CD4-positive, alpha-beta T cell treated with Interleukin-4 for 1 hour (primary cell): Measurements from ENCODE around the gene AKTIP.
"Not testable (repeated sequence)": the region's sequence is repeated elsewhere in the genome, so short reads cannot be mapped to it uniquely, and the experiment has no call there.

Source experiments
- DNase-seq, 2 donors: peaks; one replicate each; pipeline ENCODE4 v3.0.0-alpha.2; 2020 to 2022

Gene AKTIP

DNA sequence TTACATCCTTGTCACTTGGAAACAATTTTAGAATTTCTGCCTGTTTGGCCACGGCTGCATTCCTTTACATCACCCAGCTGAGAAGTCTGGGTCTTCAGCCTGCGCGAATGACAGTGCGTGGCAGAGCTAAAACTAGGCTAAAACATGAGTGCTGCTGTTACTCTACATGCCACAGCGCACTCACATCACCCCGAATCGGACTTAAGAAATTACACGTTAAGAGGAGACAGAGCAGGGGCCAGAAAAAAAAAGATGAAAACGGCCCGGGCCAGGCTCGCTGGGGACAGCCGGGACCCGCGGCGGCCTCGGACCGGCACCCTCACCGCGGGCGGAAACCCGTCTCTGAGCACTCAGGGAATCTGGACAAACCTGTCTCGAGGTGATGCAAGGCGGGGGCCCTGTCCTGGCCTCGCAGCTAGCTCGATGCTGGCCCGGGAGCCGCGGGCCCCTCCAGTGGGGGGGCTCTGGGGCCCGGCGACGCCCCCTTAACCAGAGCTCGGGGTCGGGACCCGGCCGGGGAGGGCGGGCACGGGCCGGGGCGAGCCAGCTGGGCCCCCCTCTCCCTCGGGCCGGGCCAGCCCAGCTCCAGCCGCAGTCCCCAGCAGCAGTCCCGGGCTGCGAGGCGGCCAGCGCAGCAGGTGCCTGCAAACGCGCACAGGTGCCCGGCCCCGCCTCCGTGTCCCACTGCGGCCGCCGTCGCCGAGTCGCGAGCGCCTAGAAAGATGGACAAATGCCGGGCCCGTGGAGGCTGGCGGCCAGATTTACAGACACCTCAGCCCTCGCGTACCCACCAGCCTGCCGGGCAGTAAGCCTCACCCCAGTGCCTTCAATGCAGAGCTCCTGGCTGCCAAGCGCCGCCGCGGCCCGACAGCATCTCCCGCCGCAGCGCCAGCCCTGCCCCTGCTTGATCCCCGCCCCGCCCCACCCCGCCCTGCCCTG, at the start of gene AKTIP:
AKTIP (minus strand) TSS at position 879 of the 939 bp plus-strand sequence. CDS start 2,950 bp downstream, outside the sequence.
- DNase-seq: peak in 1 of 2 donors; percentile 27

DNA sequence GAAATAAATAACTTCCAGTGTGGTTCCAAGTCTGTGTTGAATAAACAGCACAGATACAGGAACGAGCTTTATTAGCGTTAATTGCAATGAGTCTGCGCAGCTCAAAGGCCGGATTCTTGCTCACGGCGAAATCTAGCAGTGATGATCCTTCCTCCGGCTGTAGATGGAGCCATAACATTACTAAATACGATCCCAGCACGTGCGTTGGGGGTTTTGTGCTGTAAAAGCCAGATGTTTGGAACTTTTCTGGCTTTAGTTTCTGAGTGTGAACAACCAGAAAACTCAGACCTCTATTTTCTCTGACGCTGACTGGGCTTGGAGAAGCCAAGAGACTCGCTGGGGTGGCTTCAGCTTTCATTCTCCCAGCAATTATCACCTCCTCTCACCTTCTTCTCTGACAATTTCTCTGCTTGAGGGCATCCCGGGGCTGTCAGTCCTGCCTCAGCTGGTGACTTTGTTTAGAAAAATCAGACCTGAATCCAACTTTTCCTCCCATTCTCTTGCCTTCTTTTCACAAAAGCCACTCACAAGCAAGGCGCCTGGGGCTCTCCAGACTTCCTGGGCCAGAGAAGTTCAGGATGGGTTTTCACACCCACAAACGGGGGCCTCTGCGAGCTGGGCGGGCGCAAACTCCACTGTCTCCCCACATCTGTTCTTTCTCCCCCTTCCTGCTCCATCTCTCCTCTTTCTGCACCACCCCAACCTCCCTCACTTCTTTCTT, 47.1 kb upstream of the AKTIP start:
- peak; percentile 60 to 70 for DNase-seq

DNA sequence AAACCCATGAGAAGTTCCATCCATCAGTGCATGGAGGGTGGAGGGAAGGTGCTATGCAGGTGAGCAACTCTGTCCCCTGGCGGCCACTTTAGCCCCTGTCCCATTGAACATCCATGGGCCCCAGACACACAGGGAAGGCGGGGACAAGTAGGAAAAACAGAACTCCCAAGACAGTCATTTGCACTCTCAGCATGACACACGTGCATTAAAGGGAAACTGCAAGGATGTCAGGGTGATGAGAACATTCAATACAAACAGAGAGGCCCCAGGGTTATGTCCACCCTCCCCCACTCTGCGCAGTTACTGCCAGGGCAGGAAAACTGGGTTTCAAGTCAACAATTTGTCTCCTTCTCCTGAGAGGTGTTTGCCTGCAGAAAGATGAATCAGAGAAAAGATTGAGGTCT, 44.0 kb upstream of the AKTIP start:
- DNase-seq: no peak

DNA sequence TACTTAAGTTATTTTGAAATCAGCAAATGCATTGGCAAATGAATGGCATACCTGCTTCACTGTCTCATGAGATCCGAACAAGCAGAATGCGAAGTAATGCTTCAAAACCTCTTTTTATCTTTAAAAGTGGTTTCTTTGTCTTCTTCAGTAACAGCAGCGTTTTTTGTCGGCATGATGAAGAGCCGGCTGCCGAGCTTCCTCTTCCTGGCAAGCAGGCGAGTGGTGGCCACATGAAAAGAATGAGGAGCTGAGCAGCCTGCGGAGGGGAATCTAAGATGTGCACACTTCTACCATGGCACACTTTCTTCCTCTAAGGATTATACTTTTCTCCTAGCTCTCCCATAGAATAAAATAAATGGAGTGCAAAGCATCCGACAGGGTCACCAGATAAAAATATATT, 42.4 kb upstream of the AKTIP start:
- peak; percentile 62 to 63 for DNase-seq

DNA sequence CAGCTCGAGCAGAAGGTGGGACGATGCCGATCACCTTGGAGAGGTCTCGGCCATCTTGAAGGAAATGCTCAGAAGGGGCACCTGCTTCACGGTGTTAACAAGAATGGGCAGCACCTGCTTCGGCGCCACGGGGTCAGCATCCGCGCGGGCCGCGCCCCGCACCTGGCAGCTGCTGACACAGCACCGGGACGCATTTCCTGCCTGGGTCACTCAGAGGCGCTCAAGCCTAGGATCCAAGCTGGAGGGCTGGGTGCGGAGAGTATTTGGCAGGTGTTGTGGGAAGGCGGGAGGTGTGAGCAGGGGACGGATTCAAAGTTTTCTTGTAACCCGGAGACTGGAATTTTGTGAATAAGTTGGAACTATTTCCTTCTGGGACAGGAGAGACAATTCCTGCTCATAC, 39.3 kb upstream of the AKTIP start:
- no peak for DNase-seq

DNA sequence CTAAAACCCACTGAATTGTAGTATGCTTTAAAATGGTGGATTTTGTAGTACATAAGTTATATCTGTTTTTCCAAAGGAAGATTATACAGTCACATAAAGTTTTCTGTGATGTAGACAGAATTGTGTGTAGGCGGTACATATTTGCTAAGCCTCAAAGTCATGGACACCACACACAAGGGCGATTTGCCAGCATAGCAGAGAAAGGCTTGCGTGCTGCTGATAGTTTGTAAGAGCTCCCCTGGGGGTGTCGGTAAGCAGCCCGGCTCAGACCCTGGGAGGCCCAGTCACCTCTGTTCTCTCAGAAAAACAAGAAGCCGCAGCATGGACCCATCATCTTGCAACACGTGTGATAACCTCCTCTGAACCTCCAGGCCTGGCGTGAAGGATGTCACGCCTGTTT, 38.3 kb upstream of the AKTIP start:
- DNase-seq: no peak

DNA sequence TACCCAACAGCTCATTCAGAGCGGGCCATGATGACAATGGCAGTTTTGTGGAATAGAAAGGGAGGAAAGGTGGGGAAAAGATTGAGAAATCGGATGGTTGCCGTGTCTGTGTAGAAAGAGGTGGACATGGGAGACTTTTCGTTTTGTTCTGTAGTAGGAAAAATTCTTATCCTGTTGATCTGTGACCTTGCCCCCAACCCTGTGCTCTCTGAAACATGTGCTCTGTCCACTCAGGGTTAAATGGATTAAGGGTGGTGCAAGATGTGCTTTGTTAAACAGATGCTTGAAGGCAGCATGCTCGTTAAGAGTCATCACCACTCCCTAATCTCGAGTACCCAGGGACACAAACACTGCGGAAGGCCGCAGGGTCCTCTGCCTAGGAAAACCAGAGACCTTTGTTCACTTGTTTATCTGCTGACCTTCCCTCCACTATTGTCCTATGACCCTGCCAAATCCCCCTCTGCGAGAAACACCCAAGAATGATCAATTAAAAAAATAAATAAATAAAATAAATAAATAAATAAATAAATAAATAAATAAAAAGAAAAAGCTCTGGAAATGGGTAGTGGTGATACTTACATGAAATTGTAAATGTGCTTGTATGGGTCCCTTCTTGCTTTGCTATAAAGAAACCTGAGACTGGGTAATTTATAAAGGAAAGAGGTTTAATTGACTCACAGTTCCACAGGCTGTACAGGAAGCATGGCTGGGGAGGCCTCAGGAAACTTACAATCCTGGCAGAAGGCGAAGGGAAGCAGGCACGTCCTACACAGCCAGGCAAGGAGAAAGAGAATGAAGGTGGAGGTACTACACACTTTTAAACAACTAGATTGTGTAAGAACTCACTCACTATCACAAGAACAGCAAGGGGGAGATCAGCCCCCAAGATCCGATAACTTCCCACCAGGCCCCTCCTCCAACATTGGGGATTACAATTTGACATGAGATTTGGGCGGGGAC, 37.0 kb upstream of the AKTIP start:
- DNase-seq: not testable (repeated sequence)

DNA sequence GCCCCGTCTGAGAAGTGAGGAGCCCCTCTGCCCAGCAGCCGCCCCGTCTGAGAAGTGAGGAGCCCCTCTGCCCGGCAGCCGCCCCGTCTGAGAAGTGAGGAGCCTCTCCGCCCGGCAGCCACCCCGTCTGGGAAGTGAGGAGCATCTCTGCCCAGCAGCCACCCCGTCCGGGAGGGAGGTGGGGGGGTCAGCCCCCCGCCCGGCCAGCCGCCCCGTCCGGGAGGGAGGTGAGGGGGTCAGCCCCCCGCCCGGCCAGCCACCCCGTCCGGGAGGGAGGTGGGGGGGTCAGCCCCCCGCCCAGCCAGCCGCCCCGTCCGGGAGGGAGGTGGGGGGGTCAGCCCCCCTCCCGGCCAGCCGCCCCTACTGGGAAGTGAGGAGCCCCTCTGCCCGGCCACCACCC, 36.3 kb upstream of the AKTIP start:
- DNase-seq: not testable (repeated sequence)

DNA sequence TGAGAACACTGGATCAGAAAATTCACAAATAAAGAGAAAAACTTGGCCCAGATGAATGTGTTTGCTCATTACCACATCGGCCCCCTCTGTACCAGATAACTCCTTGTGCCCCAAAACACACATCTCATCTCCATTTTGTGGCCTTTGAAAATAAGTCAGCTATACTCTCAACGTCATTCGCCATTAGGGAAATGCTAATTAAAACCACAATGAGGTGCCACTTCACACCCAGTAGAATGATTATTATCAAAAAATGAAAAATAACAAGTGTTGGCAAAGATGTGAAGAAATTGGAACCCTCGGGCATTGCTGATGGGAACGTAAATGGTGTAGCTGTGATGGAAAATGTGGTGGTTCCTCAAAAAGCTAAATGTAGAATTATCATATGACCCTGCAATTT, 34.6 kb upstream of the AKTIP start:
- peak in 1 of 2 donors; percentile 35 for DNase-seq

DNA sequence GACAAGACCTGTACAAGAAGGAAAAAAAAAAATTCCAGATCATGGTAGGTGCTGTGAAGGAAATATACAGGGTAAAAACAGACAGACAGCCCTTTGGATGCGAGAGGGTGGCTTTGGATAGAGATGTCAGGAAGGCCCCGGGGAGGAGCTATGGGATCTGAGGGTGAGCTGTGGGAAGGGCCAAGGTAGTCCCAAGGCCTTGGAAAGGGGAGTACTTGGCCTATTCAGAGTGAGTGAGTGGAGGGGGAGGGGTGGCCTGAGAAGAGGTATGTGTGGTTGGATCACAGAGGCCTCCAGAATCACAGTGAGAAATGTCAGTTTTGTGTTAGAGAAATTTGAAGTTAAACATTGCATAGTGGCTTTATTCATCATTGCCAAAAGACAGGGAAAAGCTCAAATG, 31.2 kb upstream of the AKTIP start:
- DNase-seq: no peak

DNA sequence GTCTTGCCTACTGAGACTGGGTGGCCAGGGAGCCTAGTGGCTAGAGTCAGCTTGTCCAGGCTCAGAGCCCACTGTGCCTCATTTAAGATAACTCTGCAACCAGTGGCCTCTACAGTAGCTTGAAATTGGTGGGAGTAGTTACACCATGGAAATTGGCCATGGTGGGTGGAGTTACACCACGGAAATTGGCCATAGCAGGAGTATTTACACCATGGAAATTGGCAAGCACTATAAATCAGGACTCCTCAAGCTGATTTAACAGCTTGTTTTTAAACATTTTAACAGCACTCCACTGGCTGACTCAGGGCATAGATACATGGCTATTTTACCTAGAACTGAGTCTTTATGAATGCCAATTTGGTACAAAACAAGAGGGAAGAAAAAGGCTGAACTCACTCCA, 27.7 kb upstream of the AKTIP start:
- DNase-seq: no peak

DNA sequence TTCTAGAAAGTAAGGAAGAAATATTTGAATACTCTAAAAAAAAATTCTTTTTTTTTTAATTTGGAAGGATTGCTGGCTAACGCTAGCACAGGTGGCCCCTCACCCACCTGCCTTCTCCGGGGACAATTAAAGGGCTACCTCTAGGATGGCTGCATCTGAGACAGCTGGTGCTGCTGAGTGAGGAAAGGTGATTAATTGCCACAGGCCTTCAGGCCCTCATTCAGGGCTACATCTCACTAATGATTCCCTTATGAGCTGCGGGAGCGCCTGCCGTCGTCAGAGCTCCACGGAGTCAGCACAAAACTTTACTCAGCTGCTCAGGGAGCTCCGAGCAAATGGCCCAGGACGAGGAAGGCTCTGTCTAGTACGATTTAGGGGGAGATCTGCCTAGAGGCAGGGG, 27.0 kb upstream of the AKTIP start:
- DNase-seq: no peak

DNA sequence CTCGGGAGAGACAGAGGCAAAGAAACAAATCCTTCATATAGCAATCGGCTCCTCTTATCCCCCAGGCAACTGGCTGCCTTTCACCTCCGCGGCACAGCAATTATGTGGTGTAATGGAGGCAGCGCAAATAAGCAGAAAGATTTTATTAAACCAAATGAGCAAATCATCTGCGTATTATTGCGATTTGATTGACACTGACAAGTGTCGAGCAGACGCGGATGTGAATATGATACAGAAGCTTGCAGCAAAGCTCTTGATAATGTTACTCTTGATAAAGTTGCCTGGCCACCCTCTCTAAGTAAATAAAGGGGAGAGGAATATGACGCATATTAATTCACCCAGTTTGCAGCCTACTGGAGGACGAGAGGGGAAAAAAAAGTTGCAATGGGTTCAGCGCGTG, 26.5 kb upstream of the AKTIP start:
- DNase-seq: no peak

DNA sequence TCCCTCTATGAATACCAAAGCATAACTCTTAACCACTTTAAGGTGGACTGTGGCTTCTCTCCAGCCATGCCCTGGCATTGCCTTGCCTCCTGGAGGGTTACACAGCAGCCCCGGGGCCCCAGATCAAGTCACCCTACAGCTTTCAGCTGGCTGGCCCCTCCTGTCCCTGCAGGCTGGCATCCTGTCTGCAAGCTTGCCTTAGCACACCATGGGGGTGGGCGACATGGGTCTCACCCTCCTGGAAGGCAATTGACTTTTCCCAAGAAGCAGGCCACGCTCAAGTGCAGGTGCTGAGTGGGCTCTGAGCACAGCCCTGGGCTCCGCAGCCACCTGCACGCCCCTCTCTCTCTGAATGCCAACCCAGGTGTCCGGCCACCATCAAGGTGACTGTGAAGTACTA, 25.8 kb upstream of the AKTIP start:
- DNase-seq: no peak

DNA sequence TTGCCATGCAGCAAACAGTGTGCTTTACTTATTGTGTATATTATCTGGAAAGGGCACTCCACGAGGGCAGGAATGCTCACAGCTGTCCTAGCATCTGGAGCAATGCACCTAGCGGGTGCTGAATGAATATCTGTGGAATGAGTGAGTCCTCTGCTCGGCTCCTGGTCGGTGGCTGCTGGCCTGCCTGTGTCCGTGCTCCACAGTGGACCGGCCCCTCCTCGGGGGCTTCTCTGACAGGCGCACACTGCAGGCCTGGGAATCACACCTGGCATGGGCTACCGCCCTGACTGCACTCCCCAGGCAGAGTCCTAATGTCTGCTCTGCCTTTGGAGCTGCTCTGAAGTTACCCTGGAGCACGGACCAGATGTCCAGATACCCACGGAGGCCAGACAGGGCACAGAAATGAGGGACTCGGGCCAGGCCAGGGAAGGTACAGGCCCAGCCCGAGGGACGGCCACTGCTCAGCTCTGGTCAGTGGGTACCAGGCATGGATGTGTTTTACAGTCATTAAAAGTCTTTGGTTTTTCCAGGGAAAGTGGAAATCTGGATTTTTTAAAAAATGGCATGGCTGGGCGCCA, 21.1 kb upstream of the AKTIP start:
- DNase-seq: no peak

DNA sequence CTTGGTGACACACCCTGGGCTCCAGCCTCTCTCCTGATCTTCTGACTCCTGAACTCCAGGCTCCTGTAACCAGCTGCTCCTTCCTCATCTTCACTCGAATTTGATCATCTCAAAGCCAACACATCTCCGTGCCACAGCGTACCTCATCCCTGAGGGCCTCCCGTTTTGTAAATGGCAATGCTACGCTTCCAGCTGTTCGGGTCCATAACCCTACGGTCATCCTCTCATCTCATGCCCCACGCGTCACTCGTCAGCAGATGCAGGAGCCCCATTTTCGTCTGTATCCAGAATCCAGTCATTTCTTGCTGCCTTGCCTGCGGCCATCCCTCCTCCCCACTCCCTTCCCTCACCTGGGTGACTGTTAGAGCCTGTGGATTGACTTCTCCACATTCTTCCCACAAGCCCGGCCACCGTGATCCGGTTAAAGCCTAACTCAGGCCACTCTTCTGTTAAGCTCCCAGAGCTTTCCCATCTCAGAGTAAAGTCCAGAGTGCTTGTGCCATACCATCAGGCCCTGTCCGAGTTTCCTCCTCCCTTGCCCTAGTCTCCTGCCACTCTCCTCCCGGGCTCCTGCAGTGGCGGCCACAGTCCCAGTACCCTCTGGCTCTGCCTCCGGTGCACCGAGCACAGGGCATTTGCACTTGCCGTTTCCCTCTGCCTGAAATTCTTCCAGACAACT, 20.3 kb upstream of the AKTIP start:
- DNase-seq: no peak

DNA sequence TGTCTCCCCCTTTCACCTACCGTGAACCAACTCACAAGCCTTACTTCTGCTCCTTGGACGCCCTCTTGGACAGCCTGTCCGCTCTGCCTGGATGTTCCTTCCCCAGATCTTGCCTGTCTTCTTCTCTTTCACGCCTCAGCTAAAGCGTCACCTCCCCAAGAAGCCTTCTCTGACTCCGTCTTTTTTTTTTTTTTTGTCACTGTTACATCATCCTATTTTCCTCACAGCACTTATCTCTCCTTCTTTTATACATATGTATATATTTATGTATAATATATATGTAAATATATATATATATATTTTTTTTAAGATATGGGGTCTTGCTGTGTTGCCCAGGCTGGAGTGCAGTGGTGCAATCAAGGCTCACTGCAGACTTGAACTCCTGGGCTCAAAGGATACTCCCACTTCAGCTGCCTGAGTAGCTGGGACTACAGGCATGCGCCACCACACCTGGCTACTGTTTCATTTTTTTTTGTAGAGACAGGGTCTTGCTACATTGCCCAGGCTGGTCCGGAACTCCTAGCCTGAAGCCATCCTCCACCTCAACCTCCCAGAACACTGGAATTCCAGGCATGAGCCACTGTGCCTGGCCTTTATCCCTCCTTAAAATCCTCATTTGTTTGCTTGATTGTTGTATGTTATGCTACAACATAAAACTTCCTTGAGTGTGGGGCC, 16.5 kb upstream of the AKTIP start:
- DNase-seq: peak in 1 of 2 donors; percentile 25

DNA sequence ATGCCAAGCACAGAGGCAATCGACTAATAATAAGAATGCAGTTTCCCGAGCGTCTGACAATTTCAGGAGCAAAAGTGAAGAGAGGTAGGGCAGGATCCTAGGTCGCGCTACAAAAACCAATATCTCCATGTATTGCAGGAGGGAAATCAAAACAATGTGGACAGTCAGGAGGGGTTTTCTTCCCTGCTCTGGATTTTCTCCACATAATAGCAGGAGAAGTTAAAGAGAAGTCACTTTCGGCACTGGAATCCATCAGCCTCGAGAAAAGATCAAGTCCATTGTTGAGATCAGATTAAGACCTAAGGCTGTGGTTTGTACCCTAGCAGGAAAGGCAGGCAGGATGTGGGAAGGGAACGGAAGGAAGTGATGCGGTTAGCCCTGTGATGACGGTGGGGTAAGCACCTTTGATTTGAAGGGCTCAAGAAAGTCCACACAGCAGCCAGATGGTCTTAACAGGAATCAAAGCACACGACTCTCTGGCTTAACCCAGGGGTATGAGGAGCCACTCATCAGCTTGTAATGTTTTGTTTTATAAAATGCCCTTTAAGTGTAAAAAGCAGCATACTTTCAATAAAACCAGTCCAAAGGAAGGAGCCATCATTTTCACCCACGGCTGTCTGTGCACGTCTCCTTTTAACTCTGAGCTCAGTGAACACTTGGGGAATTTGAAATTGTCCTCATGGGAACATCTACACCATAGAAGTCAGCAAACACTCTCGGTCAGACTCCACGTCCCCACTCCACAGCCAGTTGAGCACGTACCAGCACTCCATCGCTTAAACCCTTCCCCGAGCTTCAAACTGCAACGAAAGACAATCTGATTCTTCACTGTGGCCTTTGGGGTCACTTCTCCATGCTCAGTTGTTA, 15.8 kb upstream of the AKTIP start:
- DNase-seq: peak; percentile 89

DNA sequence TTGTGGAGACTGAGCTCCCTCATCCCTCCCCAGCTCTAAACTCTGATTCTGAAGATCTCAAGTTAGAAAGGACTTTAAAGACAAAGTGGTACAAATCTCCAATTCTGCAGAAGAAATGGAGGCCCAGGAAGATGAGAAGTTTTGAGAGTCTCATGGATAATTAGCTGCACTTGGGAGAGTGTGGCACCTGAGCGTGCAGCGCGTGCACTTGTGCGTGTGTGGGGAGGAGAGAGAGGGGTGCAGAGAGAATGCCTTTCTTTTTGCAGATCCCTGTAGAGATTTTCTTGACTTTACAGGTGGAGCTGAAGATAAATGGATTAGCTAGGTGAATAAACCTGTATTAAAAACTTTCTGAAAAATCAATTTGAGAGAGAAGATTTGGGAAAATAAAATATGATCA, 14.8 kb upstream of the AKTIP start:
- DNase-seq: no peak

DNA sequence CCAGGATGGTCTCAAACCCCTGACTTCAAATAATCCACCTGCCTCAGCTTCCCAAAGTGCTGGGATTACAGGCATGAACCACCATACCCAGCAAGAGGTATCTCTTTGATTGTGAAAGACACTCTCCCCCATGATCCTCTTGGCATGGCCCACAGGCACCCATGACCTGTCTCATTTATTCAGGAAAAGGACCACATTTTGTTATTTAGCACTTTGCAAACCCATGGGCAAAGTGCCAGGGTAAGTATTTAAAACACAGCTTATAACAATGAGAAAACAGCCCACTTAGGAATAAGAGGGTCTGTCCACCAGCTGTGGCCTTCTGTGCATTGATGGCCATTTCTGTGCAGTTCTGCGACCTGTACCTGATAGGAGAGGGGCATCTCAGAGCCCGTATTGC, 12.8 kb upstream of the AKTIP start:
- no peak for DNase-seq
